HL-60/S4 (cell line): ENCODE data around the gene AHSG.

Experiments used
- in situ Hi-C: fragments of 300-500 bp; cut with MboI; formaldehyde crosslinking; loops from 2 replicates; pipeline ENCODE4 v1.14.3; 2022; ENCODE audit warnings: low sequenced_read_pairs

AHSG gene

DNA sequence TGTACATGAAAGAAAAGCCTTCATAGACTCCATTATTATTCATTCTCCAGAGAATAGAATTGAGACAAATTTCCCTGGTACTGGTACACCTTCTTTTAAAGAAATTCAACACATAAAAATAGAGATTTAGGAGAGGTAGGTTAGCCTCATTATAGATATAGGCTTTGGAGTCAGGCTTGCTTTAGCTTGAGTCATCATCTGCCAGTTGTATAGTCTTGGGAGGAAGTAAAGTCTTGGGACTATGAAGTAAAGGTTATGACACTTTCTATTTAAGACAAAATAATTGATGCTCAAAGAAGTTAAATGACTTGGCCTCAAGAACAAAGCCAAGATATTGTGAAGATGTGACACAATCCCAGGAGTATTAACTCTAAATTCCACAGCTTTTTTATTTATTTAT, 57.3 kb downstream of the AHSG start:
- in situ Hi-C loops, result no loop called here
